IMR-90 (cell line): Measurements from ENCODE around the gene L3MBTL3. TPM values are rescaled to one million over a fixed set of nuclear protein-coding genes. Genes with fewer than 3 reads are reported as not detected.

Experiments
- ATAC-seq: fragments of 200-7000 bp; cut with Tn5 transposase; 2 replicates; pipeline ENCODE4 v1.9.1; 2020; ENCODE audit warnings: low read depth, mild to moderate bottlenecking, moderate library complexity
- BruUV-seq: library from RNA; stranded (reverse); fragments of 400-500 nt; replicated peaks from 2 replicates; lab custom pipeline; 2021; lab: Mats Ljungman, UMichigan
- CTCF ChIA-PET: fragments of 300-600 bp; formaldehyde crosslinking; extraction: SDS; loops from one replicate; lab custom pipeline; 2021; ENCODE audit warnings: antibody characterized with exemption; lab: Yijun Ruan, JAX
- POLR2A ChIA-PET: fragments of 300-600 bp; sonication (Branson Sonifier 250); formaldehyde crosslinking; loops from one replicate; lab custom pipeline; 2022; ENCODE audit warnings: antibody characterized with exemption; ENCODE audit not compliant: unreplicated experiment; lab: Charles Lee
- DNase-seq: peaks from one replicate; pipeline ENCODE4 v3.0.0; 2013
- H2AFZ ChIP-seq: replicated peaks from 2 replicates; pipeline ENCODE3; 2013; ENCODE audit warnings: low read length, mild to moderate bottlenecking; ENCODE audit not compliant: poor library complexity
- H2AK5ac ChIP-seq: 2 replicates; pipeline ENCODE4 v1.6.1; 2013; ENCODE audit warnings: low read depth, low read length, inconsistent platforms
- H2AK9ac ChIP-seq: replicated peaks from 2 replicates; pipeline ENCODE3; 2013; ENCODE audit warnings: mild to moderate bottlenecking, low read depth, low read length, moderate library complexity; ENCODE audit not compliant: poor library complexity
- H2BK120ac ChIP-seq: 2 replicates; pipeline ENCODE4 v1.6.1; 2013; ENCODE audit warnings: low read depth, low read length, inconsistent platforms
- H2BK15ac ChIP-seq: 3 replicates; pipeline ENCODE4 v1.6.1; 2013; ENCODE audit warnings: low read depth, low read length, inconsistent platforms
- H2BK20ac ChIP-seq: 2 replicates; pipeline ENCODE4 v1.6.1; 2013; ENCODE audit warnings: low read depth, mild to moderate bottlenecking, inconsistent platforms, low read length, moderate library complexity
- H2BK5ac ChIP-seq: 2 replicates; pipeline ENCODE4 v1.6.1; 2013; ENCODE audit warnings: mild to moderate bottlenecking, low read depth, low read length, inconsistent platforms; ENCODE audit not compliant: poor library complexity, severe bottlenecking
- H3K14ac ChIP-seq: replicated peaks from 2 replicates; pipeline ENCODE4 v1.6.1; 2013; ENCODE audit warnings: low read depth, low read length, inconsistent platforms
- H3K18ac ChIP-seq: 2 replicates; pipeline ENCODE4 v1.6.1; 2013; ENCODE audit warnings: low read depth, low read length, control low read depth
- H3K23ac ChIP-seq: 2 replicates; pipeline ENCODE4 v1.6.1; 2013; ENCODE audit warnings: low read depth, low read length, inconsistent platforms
- H3K27ac ChIP-seq: 2 replicates; pipeline ENCODE4 v1.5.1; 2013; ENCODE audit warnings: mild to moderate bottlenecking, control low read depth, low read length; ENCODE audit not compliant: insufficient read depth
- H3K27me3 ChIP-seq: 2 replicates; pipeline ENCODE4 v1.6.1; 2013; ENCODE audit warnings: low read length; ENCODE audit not compliant: control insufficient read depth, insufficient read depth
- H3K36me3 ChIP-seq: 2 replicates; pipeline ENCODE4 v1.6.1; 2013; ENCODE audit warnings: low read length, mixed read lengths; ENCODE audit not compliant: control insufficient read depth, insufficient read depth
- H3K4ac ChIP-seq: 2 replicates; pipeline ENCODE4 v1.6.1; 2013; ENCODE audit warnings: low read depth, low read length, inconsistent platforms
- H3K4me1 ChIP-seq: 2 replicates; pipeline ENCODE4 v1.6.1; 2013; ENCODE audit warnings: low read length, mixed read lengths; ENCODE audit not compliant: control insufficient read depth, insufficient read depth
- H3K4me2 ChIP-seq: 2 replicates; pipeline ENCODE4 v1.6.1; 2013; ENCODE audit warnings: low read depth, mild to moderate bottlenecking, control low read depth, low read length, moderate library complexity
- H3K4me3 ChIP-seq: 2 replicates; pipeline ENCODE4 v1.5.1; 2013; ENCODE audit warnings: low read depth, mild to moderate bottlenecking, control low read depth, low read length, moderate library complexity; ENCODE audit not compliant: insufficient read depth
- H3K56ac ChIP-seq: 2 replicates; pipeline ENCODE4 v1.6.1; 2013; ENCODE audit warnings: low read length, inconsistent platforms; ENCODE audit not compliant: insufficient read depth; ENCODE audit errors: extremely low read depth
- H3K79me1 ChIP-seq, 2 experiments: 2 replicates each; pipeline ENCODE4 v1.6.1; 2013; ENCODE audit warnings: low read length in 2 of 2, inconsistent platforms in 1 of 2, low read depth in 1 of 2
- H3K9ac ChIP-seq: 2 replicates; pipeline ENCODE4 v1.6.1; 2013; ENCODE audit warnings: low read depth, low read length, control low read depth
- H3K9me1 ChIP-seq: 2 replicates; pipeline ENCODE4 v1.6.1; 2013; ENCODE audit warnings: low read length, inconsistent platforms; ENCODE audit not compliant: insufficient read depth
- H3K9me3 ChIP-seq: 2 replicates; pipeline ENCODE4 v1.6.1; 2013; ENCODE audit warnings: low read length; ENCODE audit not compliant: control insufficient read depth, insufficient read depth
- H4K20me1 ChIP-seq: 2 replicates; pipeline ENCODE4 v1.6.1; 2013; ENCODE audit warnings: low read length, inconsistent platforms; ENCODE audit not compliant: insufficient read depth
- H4K5ac ChIP-seq: 2 replicates; pipeline ENCODE4 v1.6.1; 2013; ENCODE audit warnings: mild to moderate bottlenecking, low read depth, low read length, control low read depth
- H4K8ac ChIP-seq, 2 experiments: 2 replicates each; pipeline ENCODE4 v1.6.1; 2013; ENCODE audit warnings: low read depth in 2 of 2, low read length in 2 of 2, control low read depth in 1 of 2, inconsistent platforms in 1 of 2
- H4K91ac ChIP-seq: 2 replicates; pipeline ENCODE4 v1.6.1; 2013; ENCODE audit warnings: low read depth, low read length, inconsistent platforms; ENCODE audit not compliant: insufficient read depth
- CHD1 ChIP-seq: IDR thresholded peaks from 2 replicates; pipeline ENCODE4 v1.6.1; 2012; ENCODE audit warnings: low read depth, low read length, improper control_type of control experiment
- NFE2L2 ChIP-seq: fragments of 150-350 bp; IDR thresholded peaks from 2 replicates; pipeline ENCODE4 v1.6.1; 2016; ENCODE audit warnings: low read depth, mild to moderate bottlenecking, low read length
- RFX5 ChIP-seq: IDR thresholded peaks from 2 replicates; pipeline ENCODE4 v1.8.0; 2012; ENCODE audit warnings: low read depth, mild to moderate bottlenecking, low read length, moderate library complexity
- SMC3 ChIP-seq: fragments of 150-350 bp; IDR thresholded peaks from 2 replicates; pipeline ENCODE4 v1.6.1; 2016; ENCODE audit warnings: low read depth, mild to moderate bottlenecking, antibody characterized with exemption, low read length, moderate library complexity
- WGBS, 2 experiments: methylation state at CpG; one replicate each; pipeline versions ENCODE4 v1.1.5 to v1.1.7; 2013; ENCODE audit warnings: missing lambda C conversion rate in 2 of 2; ENCODE audit not compliant: insufficient read length in 1 of 2; ENCODE audit errors: extremely low coverage in 2 of 2; 5-methylcytosine and 5-hydroxymethylcytosine counted together
- dilution Hi-C: fragments of 300-500 bp; cut with HindIII; formaldehyde crosslinking; loops from one replicate; pipeline ENCODE4 v1.14.3; 2018; ENCODE audit warnings: low sequenced_read_pairs; ENCODE audit not compliant: unreplicated experiment
- in situ Hi-C: fragments of 300-500 bp; cut with MboI; formaldehyde crosslinking; loops from 3 replicates; pipeline ENCODE4 v1.14.3; 2019; ENCODE audit warnings: low sequenced_read_pairs, inconsistent platforms, mixed read lengths
- intact Hi-C: fragments of 100-400 bp; cut with micrococcal nuclease; formaldehyde crosslinking; loops from 2 replicates; pipeline ENCODE4 v1.10.0; 2022
- polyA plus RNA-seq, 3 experiments: library from polyadenylated mRNA; depleted of rRNA; stranded (reverse); fragments of >200 nt; gene quantifications; 2 replicates each; pipeline ENCODE4 v1.2.3, GENCODE V29; 2012; ENCODE audit warnings: low replicate concordance in 1 of 3
- total RNA-seq: library from RNA; depleted of rRNA; stranded (reverse); fragments of >200 nt; gene quantifications from 2 replicates; pipeline ENCODE4 v1.2.3, GENCODE V29; 2012

The L3MBTL3 gene
- total and polyA plus RNA-seq, 2 of the 4 experiments (the other 2 are of a cell fraction), result 7.2 to 10.9 TPM

DNA sequence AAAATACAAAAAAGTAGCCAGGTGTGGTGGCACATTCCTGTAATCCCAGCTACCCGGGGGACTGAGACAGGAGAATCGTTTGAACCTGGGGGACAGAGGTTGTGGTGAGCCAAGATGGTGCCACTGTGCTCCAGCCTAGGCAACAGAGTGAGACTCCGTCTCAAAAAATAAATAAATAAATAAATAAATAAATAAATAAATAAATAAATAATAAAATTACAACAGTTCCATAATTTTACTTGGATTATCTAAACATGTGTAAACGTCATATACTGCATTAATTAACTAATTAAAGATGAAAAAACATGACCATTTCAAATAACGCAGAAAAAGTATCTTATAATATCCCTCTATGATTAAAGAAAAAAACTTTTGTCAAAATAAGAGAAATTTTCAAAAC, 138.5 kb downstream of the L3MBTL3 start:
- Histone ChIP-seq H3K9me3 (peaks cover 8% of the 10 kb centered on the region), H4K20me1 (no peaks in the 10 kb centered on the region), H2BK20ac (no peak overlapping the region), H2BK120ac (no peak overlapping the region), H3K27me3 (no peaks in the 10 kb centered on the region), H3K4ac (no peak overlapping the region), H3K18ac (no peak overlapping the region), H3K23ac (no peak overlapping the region), H3K9me1 (no peaks in the 10 kb centered on the region; the same call in 1 of the 2 replicates), H3K79me1 (no peaks in the 10 kb centered on the region), H4K8ac (no peak overlapping the region), H4K5ac (no peak overlapping the region), H3K36me3 (no peaks in the 10 kb centered on the region), H3K4me3 (no peak overlapping the region), H3K4me2 (no peak overlapping the region), H3K4me1 (no peaks in the 10 kb centered on the region), H3K9ac (no peak overlapping the region), H2BK15ac (no peak overlapping the region), H2AK5ac (no peak overlapping the region), H3K27ac (no peak overlapping the region), H3K56ac (no peak overlapping the region), H2AFZ (no peak overlapping the region), H4K91ac (no peak overlapping the region), H3K14ac (no peak overlapping the region), H2AK9ac (no peak overlapping the region), H2BK5ac (no peak overlapping the region)
- ATAC-seq, result no peak
- ChIA-PET POLR2A (no interaction called here), CTCF (no interaction called here)
- dilution Hi-C loops (no loop called here), intact Hi-C loops (no loop called here), in situ Hi-C loops (no loop called here)
- no CpG with 5 or more reads among the region's 5 CpGs for WGBS, 2 experiments
- no TSS peak for BruUV-seq
- TF ChIP-seq NFE2L2 (no peak), CHD1 (no peak), RFX5 (no peak), SMC3 (no peak)
- DNase-seq, result no peak
